H9 (cell line): ENCODE measurements around the gene MRTO4. TPM values are rescaled to one million over a fixed set of nuclear protein-coding genes. Genes with fewer than 3 reads are reported as not detected.

Source experiments
- DNase-seq: peaks from one replicate; pipeline ENCODE4 v3.0.0-alpha.2; 2017
- H2AFZ ChIP-seq: one replicate; pipeline ENCODE4 v1.6.1; 2013; ENCODE audit warnings: mild to moderate bottlenecking, low read length, control low read depth, moderate library complexity
- H2AK5ac ChIP-seq: 2 replicates; pipeline ENCODE4 v1.6.1; 2013; ENCODE audit warnings: low read length, control low read depth, mixed read lengths; ENCODE audit not compliant: insufficient read length
- H2BK120ac ChIP-seq: one replicate; pipeline ENCODE4 v1.6.1; 2013; ENCODE audit warnings: low read depth, mild to moderate bottlenecking, low read length, control low read depth, inconsistent platforms; ENCODE audit not compliant: poor library complexity, severe bottlenecking
- H2BK12ac ChIP-seq: 2 replicates; pipeline ENCODE4 v1.6.1; 2013; ENCODE audit warnings: low read length, control low read depth, mixed read lengths, low read depth; ENCODE audit not compliant: insufficient read length
- H2BK15ac ChIP-seq: 2 replicates; pipeline ENCODE4 v1.6.1; 2013; ENCODE audit warnings: low read depth, low read length, control low read depth
- H2BK20ac ChIP-seq: one replicate; pipeline ENCODE4 v1.6.1; 2013; ENCODE audit warnings: low read depth, mild to moderate bottlenecking, low read length, control low read depth, inconsistent platforms; ENCODE audit not compliant: poor library complexity, severe bottlenecking
- H2BK5ac ChIP-seq: 2 replicates; pipeline ENCODE4 v1.6.1; 2013; ENCODE audit warnings: low read length, control low read depth, mixed read lengths; ENCODE audit not compliant: insufficient read length
- H3K14ac ChIP-seq: 2 replicates; pipeline ENCODE4 v1.6.1; 2013; ENCODE audit warnings: low read length, control low read depth; ENCODE audit not compliant: insufficient read depth
- H3K18ac ChIP-seq: 2 replicates; pipeline ENCODE4 v1.6.1; 2013; ENCODE audit warnings: low read depth, mild to moderate bottlenecking, mixed read lengths, low read length, control low read depth; ENCODE audit not compliant: insufficient read length
- H3K23ac ChIP-seq: 2 replicates; pipeline ENCODE4 v1.6.1; 2013; ENCODE audit warnings: low read length, control low read depth, mixed read lengths, low read depth; ENCODE audit not compliant: insufficient read length
- H3K23me2 ChIP-seq: 2 replicates; pipeline ENCODE4 v1.6.1; 2013; ENCODE audit warnings: low read depth, mild to moderate bottlenecking, mixed read lengths, low read length, control low read depth; ENCODE audit not compliant: insufficient read length, poor library complexity, severe bottlenecking
- H3K27ac ChIP-seq: 2 replicates; pipeline ENCODE4 v1.5.1; 2013; ENCODE audit warnings: low read length, control low read depth, mixed read lengths, low read depth; ENCODE audit not compliant: insufficient read length
- H3K27me3 ChIP-seq: 2 replicates; pipeline ENCODE4 v1.6.1; 2013; ENCODE audit warnings: low read length, control low read depth, inconsistent platforms; ENCODE audit not compliant: insufficient read depth
- H3K4ac ChIP-seq: 2 replicates; pipeline ENCODE4 v1.6.1; 2013; ENCODE audit warnings: low read depth, mild to moderate bottlenecking, control low read depth, inconsistent platforms, low read length, moderate library complexity
- H3K4me1 ChIP-seq: 2 replicates; pipeline ENCODE4 v1.6.1; 2013; ENCODE audit warnings: low read length, control low read depth, inconsistent platforms; ENCODE audit not compliant: insufficient read depth
- H3K4me2 ChIP-seq: 2 replicates; pipeline ENCODE4 v1.6.1; 2013; ENCODE audit warnings: low read length, control low read depth, mixed read lengths; ENCODE audit not compliant: insufficient read length, insufficient read depth
- H3K56ac ChIP-seq: 2 replicates; pipeline ENCODE4 v1.6.1; 2013; ENCODE audit warnings: low read depth, mild to moderate bottlenecking, mixed read lengths, low read length, control low read depth; ENCODE audit not compliant: insufficient read length
- H3K79me1 ChIP-seq: 2 replicates; pipeline ENCODE4 v1.6.1; 2013; ENCODE audit warnings: low read depth, mild to moderate bottlenecking, moderate library complexity, low read length, control low read depth, inconsistent platforms; ENCODE audit not compliant: insufficient read depth, poor library complexity, severe bottlenecking
- H3K79me2 ChIP-seq: 2 replicates; pipeline ENCODE4 v1.6.1; 2013; ENCODE audit warnings: low read length, control low read depth, inconsistent platforms; ENCODE audit not compliant: insufficient read depth
- H3K9ac ChIP-seq: 2 replicates; pipeline ENCODE4 v1.6.1; 2013; ENCODE audit warnings: low read length, control low read depth, mixed read lengths; ENCODE audit not compliant: insufficient read length; ENCODE audit errors: extremely low read depth
- H3K9me3 ChIP-seq: one replicate; pipeline ENCODE4 v1.6.1; 2013; ENCODE audit warnings: low read depth, low read length, inconsistent platforms; ENCODE audit not compliant: control insufficient read depth
- H3T11ph ChIP-seq: one replicate; pipeline ENCODE4 v1.6.1; 2013; ENCODE audit warnings: mild to moderate bottlenecking, low read length, control low read depth, inconsistent platforms
- H4K20me1 ChIP-seq: one replicate; pipeline ENCODE4 v1.6.1; 2013; ENCODE audit not compliant: control insufficient read depth, insufficient read length, insufficient read depth
- H4K5ac ChIP-seq: 2 replicates; pipeline ENCODE4 v1.6.1; 2013; ENCODE audit warnings: low read depth, mild to moderate bottlenecking, mixed read lengths, low read length, control low read depth; ENCODE audit not compliant: insufficient read length
- H4K8ac ChIP-seq: replicated peaks from 2 replicates; pipeline ENCODE4 v1.6.1; 2013; ENCODE audit warnings: low read length, control low read depth, mixed read lengths, low read depth; ENCODE audit not compliant: insufficient read length
- H4K91ac ChIP-seq: 2 replicates; pipeline ENCODE4 v1.6.1; 2013; ENCODE audit warnings: low read depth, mild to moderate bottlenecking, moderate library complexity, mixed read lengths, low read length, control low read depth; ENCODE audit not compliant: insufficient read length
- H3K27ac Mint-ChIP-seq, 3 experiments: 2 replicates in 2 of 3; 3 replicates in 1 of 3; pipeline ENCODE4 v1.8.0; 2020 to 2021; ENCODE audit warnings: mixed read lengths in 3 of 3, mild to moderate bottlenecking in 1 of 3, moderate library complexity in 1 of 3
- H3K27me3 Mint-ChIP-seq: 2 replicates; pipeline ENCODE4 v1.8.0; 2021; ENCODE audit warnings: low read depth, mild to moderate bottlenecking, moderate library complexity, mixed read lengths
- H3K36me3 Mint-ChIP-seq, 3 experiments: 2 replicates in 2 of 3; 3 replicates in 1 of 3; pipeline ENCODE4 v1.8.0; 2020 to 2021; ENCODE audit warnings: low read depth in 3 of 3, mixed read lengths in 3 of 3; ENCODE audit not compliant: insufficient read depth in 1 of 3
- H3K4me1 Mint-ChIP-seq, 2 experiments: 2 replicates each; pipeline ENCODE4 v1.8.0; 2020; ENCODE audit warnings: mixed read lengths in 2 of 2
- H3K4me3 Mint-ChIP-seq, 2 experiments: 2 replicates in 1 of 2; 3 replicates in 1 of 2; pipeline ENCODE4 v1.8.0; 2020 to 2021; ENCODE audit warnings: mild to moderate bottlenecking in 2 of 2, mixed read lengths in 2 of 2, moderate library complexity in 1 of 2
- H3K9me3 Mint-ChIP-seq, 2 experiments: 2 replicates in 1 of 2; 3 replicates in 1 of 2; pipeline ENCODE4 v1.8.0; 2020; ENCODE audit warnings: mild to moderate bottlenecking in 2 of 2, mixed read lengths in 2 of 2, moderate library complexity in 1 of 2
- WGBS: extraction: QIAGEN DNeasy Blood & Tissue Kit; methylation state at CpG from one replicate; pipeline ENCODE4 v1.1.7; 2013; ENCODE audit warnings: missing lambda C conversion rate, low lambda C conversion rate, mixed read lengths; ENCODE audit not compliant: insufficient read length; ENCODE audit errors: extremely low coverage; 5-methylcytosine and 5-hydroxymethylcytosine counted together
- total RNA-seq: library from RNA; stranded (reverse); gene quantifications from 2 replicates; pipeline ENCODE4 v1.2.1, GENCODE V29; 2021
- TF ChIP-seq, protein P1 (sequence below): fragments of 200-600 bp; sonication (generic); conservative IDR thresholded peaks from 3 replicates; pipeline ENCODE4 v1.8.0; 2021; ENCODE audit warnings: antibody characterized with exemption, mild to moderate bottlenecking

MRTO4 gene
- total RNA-seq, 1 experiment from 2014 or later: 78.3 TPM

GRCh38 chr1:19289244-19289643 is 37.6 kb downstream of the MRTO4 start:
- Histone ChIP-seq H3K23me2 (peaks cover 5% of the 10 kb centered on the region), H3K9ac (no peak overlapping the region), H3K9me3 (peaks cover under 1% of the 10 kb centered on the region), H3K4me2 (peak overlapping the region; percentile 44), H2BK12ac (no peak overlapping the region), H2AK5ac (no peak overlapping the region), H2BK20ac (no peak overlapping the region), H3K27ac (no peak overlapping the region), H2BK120ac (no peak overlapping the region), H3K14ac (no peak overlapping the region), H3K18ac (no peak overlapping the region), H4K8ac (no peak overlapping the region), H2BK15ac (no peak overlapping the region), H4K20me1 (no peaks in the 10 kb centered on the region), H4K91ac (no peak overlapping the region), H3K79me1 (no peaks in the 10 kb centered on the region), H3T11ph (no peak overlapping the region), H3K23ac (no peak overlapping the region), H3K4me1 (no peaks in the 10 kb centered on the region), H3K27me3 (no peaks in the 10 kb centered on the region; the same call in 1 of the 2 replicates), H3K4ac (no peak overlapping the region), H3K79me2 (no peaks in the 10 kb centered on the region), H3K56ac (no peak overlapping the region), H4K5ac (no peak overlapping the region), H2BK5ac (no peak overlapping the region), H2AFZ (no peak overlapping the region)
- no CpG with 5 or more reads among the region's 2 CpGs for WGBS
- peaks cover 7 to 12% (median 12%) of the 10 kb centered on the region in 3 experiments for H3K36me3 Mint-ChIP-seq
- H3K4me3 Mint-ChIP-seq: peak overlapping the region; percentile 52 to 69
- H3K27ac Mint-ChIP-seq: no peak overlapping the region
- TF ChIP-seq, protein P1, sequence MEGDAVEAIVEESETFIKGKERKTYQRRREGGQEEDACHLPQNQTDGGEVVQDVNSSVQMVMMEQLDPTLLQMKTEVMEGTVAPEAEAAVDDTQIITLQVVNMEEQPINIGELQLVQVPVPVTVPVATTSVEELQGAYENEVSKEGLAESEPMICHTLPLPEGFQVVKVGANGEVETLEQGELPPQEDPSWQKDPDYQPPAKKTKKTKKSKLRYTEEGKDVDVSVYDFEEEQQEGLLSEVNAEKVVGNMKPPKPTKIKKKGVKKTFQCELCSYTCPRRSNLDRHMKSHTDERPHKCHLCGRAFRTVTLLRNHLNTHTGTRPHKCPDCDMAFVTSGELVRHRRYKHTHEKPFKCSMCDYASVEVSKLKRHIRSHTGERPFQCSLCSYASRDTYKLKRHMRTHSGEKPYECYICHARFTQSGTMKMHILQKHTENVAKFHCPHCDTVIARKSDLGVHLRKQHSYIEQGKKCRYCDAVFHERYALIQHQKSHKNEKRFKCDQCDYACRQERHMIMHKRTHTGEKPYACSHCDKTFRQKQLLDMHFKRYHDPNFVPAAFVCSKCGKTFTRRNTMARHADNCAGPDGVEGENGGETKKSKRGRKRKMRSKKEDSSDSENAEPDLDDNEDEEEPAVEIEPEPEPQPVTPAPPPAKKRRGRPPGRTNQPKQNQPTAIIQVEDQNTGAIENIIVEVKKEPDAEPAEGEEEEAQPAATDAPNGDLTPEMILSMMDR: no peak
- H3K9me3 Mint-ChIP-seq: peaks cover 17 to 20% of the 10 kb centered on the region in 2 experiments
- H3K4me1 Mint-ChIP-seq: peaks cover 3 to 7% of the 10 kb centered on the region in 2 experiments
- peaks cover 35% of the 10 kb centered on the region for H3K27me3 Mint-ChIP-seq
- DNase-seq: no peak
